HCEC 1CT (cell line): ENCODE results near the gene MIA2.
"Not testable (repeated sequence)": the region's sequence is repeated elsewhere in the genome, so short reads cannot be mapped to it uniquely, and the experiment has no call there.

Source experiments
- DNase-seq: peaks from one replicate; pipeline ENCODE4 v3.0.0-alpha.2; 2017

The MIA2 gene

GRCh38 chr14:39267608-39268005 lies 33.9 kb downstream of the MIA2 start:
- DNase-seq = no peak

- DNase-seq = no peak
Observed at GRCh38 chr14:39268393-39268792, 34.7 kb downstream of the MIA2 start.

- DNase-seq = no peak
Observed at GRCh38 chr14:39272918-39273317, 39.2 kb downstream of the MIA2 start.

- no peak for DNase-seq
Observed at GRCh38 chr14:39275395-39275794, 41.7 kb downstream of the MIA2 start.

GRCh38 chr14:39276005-39276404 lies 42.3 kb downstream of the MIA2 start:
- DNase-seq = no peak

- DNase-seq = no peak
Observed at GRCh38 chr14:39276579-39277114, 42.9 kb downstream of the MIA2 start.

GRCh38 chr14:39279515-39279914 lies 45.8 kb downstream of the MIA2 start:
- DNase-seq = no peak

- DNase-seq = not testable (repeated sequence)
Observed at GRCh38 chr14:39280678-39281077, 47.0 kb downstream of the MIA2 start.

GRCh38 chr14:39289523-39289922 lies 55.8 kb downstream of the MIA2 start:
- DNase-seq = no peak

- no peak for DNase-seq
Observed at GRCh38 chr14:39291701-39292100, 58.0 kb downstream of the MIA2 start.

GRCh38 chr14:39293629-39294028 lies 59.9 kb downstream of the MIA2 start:
- DNase-seq = no peak

- not testable (repeated sequence) for DNase-seq
Observed at GRCh38 chr14:39300389-39300788, 66.7 kb downstream of the MIA2 start.

GRCh38 chr14:39302124-39302810 lies 68.6 kb downstream of the MIA2 start:
- no peak for DNase-seq

- DNase-seq = no peak
Observed at GRCh38 chr14:39303115-39303514, 69.4 kb downstream of the MIA2 start.

- no peak for DNase-seq
Observed at GRCh38 chr14:39307815-39308214, 74.1 kb downstream of the MIA2 start.

- no peak for DNase-seq
Observed at GRCh38 chr14:39310051-39310450, 76.3 kb downstream of the MIA2 start.

GRCh38 chr14:39315859-39316444 lies 82.2 kb downstream of the MIA2 start:
- no peak for DNase-seq

- DNase-seq = no peak
Observed at GRCh38 chr14:39316830-39317553, 83.3 kb downstream of the MIA2 start.

- DNase-seq = peak; percentile 12
Observed at GRCh38 chr14:39318574-39318973, 84.9 kb downstream of the MIA2 start.

- no peak for DNase-seq
Observed at GRCh38 chr14:39319381-39319780, 85.7 kb downstream of the MIA2 start.

GRCh38 chr14:39320318-39320717 lies 86.6 kb downstream of the MIA2 start:
- DNase-seq = no peak

- DNase-seq = peak; percentile 43
Observed at GRCh38 chr14:39322807-39323206, 89.1 kb downstream of the MIA2 start.

GRCh38 chr14:39324097-39324496 lies 90.4 kb downstream of the MIA2 start:
- DNase-seq = no peak

GRCh38 chr14:39339003-39339402 lies 105.3 kb downstream of the MIA2 start:
- DNase-seq = no peak
